ENCODE results near the gene ZNF516.

GRCh38 chr18:76405681-76406356 lies 89.2 kb downstream of the ZNF516 start:
- TF ChIP-seq POLR2AphosphoS5 (IDR thresholded peaks at IDR 0.05; ENCODE audit: low read length), result no peak
- no peak for TF ChIP-seq NBN (IDR thresholded peaks at IDR 0.05)
- TF ChIP-seq ESRRA (IDR thresholded peaks at IDR 0.05; ENCODE audit: low read length), result no peak
- TF ChIP-seq MTA3 (IDR thresholded peaks at IDR 0.05; ENCODE audit: borderline replicate concordance, low read length), result no peak
- TF ChIP-seq, protein P1, sequence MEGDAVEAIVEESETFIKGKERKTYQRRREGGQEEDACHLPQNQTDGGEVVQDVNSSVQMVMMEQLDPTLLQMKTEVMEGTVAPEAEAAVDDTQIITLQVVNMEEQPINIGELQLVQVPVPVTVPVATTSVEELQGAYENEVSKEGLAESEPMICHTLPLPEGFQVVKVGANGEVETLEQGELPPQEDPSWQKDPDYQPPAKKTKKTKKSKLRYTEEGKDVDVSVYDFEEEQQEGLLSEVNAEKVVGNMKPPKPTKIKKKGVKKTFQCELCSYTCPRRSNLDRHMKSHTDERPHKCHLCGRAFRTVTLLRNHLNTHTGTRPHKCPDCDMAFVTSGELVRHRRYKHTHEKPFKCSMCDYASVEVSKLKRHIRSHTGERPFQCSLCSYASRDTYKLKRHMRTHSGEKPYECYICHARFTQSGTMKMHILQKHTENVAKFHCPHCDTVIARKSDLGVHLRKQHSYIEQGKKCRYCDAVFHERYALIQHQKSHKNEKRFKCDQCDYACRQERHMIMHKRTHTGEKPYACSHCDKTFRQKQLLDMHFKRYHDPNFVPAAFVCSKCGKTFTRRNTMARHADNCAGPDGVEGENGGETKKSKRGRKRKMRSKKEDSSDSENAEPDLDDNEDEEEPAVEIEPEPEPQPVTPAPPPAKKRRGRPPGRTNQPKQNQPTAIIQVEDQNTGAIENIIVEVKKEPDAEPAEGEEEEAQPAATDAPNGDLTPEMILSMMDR (IDR thresholded peaks at IDR 0.05 in 2 of 3, conservative IDR thresholded peaks at IDR 0.05 in 1 of 3; ENCODE audit: control insufficient read depth in 2 of 3, extremely low read depth in 1 of 3, insufficient read depth in 1 of 3, low read depth in 3 of 3, low read length in 3 of 3), result peak in 2 of 3 experiments; percentile 24 to 25; a peak in 2 of 6 replicates
- no peak for TF ChIP-seq BHLHE40 (IDR thresholded peaks at IDR 0.05; ENCODE audit: borderline replicate concordance in 1 of 2, low read depth in 2 of 2, low read length in 1 of 2)

Measured in GM12878 (cell line).